IPS-18a (cell line): ENCODE data around the gene ACADM.
"Not testable (repeated sequence)": the region's sequence is repeated elsewhere in the genome, so short reads cannot be mapped to it uniquely, and the experiment has no call there.

Experiments used
- H3K27ac ChIP-seq: one replicate; pipeline ENCODE4 v1.5.1; 2013; ENCODE audit warnings: low read length
- H3K27me3 ChIP-seq: one replicate; pipeline ENCODE4 v1.6.1; 2013; ENCODE audit warnings: mild to moderate bottlenecking, low read length; ENCODE audit not compliant: control insufficient read depth, insufficient read depth
- H3K36me3 ChIP-seq: one replicate; pipeline ENCODE4 v1.6.1; 2013; ENCODE audit warnings: low read depth, low read length; ENCODE audit not compliant: control insufficient read depth
- H3K4me1 ChIP-seq: one replicate; pipeline ENCODE4 v1.6.1; 2013; ENCODE audit warnings: low read depth, low read length; ENCODE audit not compliant: control insufficient read depth
- H3K4me3 ChIP-seq: one replicate; pipeline ENCODE4 v1.5.1; 2013; ENCODE audit warnings: low read length
- H3K9ac ChIP-seq: one replicate; pipeline ENCODE4 v1.6.1; 2013; ENCODE audit warnings: mild to moderate bottlenecking, low read length, moderate library complexity
- H3K9me3 ChIP-seq: one replicate; pipeline ENCODE4 v1.6.1; 2013; ENCODE audit warnings: low read depth, low read length; ENCODE audit not compliant: control insufficient read depth

Gene ACADM

DNA sequence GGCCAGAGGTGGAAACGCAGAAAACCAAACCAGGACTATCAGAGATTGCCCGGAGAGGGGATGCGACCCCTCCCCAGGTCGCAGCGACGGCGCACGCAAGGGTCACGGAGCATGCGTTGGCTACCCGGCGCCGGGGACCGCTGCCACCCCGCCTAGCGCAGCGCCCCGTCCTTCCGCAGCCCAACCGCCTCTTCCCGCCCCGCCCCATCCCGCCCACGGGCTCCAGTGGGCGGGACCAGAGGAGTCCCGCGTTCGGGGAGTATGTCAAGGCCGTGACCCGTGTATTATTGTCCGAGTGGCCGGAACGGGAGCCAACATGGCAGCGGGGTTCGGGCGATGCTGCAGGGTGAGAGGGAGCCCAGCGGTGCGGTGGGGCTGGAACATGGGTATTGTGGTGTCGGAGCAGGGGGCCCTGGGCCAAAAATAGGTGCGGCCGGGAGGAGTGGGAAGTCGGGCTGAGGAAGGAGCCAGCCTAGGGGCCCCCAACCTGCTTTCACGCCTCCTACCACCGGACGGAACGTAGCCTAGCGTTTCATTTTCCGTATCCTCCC lies at the start of gene ACADM:
Gene ACADM (plus strand): TSS at position 238 of the 551 bp plus-strand sequence. CDS start 79 bp downstream, at position 317.
- H3K27me3 ChIP-seq: no peaks in the 10 kb centered on the region
- peak within 1 kb of the TSS; percentile 51 for H3K27ac ChIP-seq
- H3K4me3 ChIP-seq: peak within 1 kb of the TSS; percentile 89

DNA sequence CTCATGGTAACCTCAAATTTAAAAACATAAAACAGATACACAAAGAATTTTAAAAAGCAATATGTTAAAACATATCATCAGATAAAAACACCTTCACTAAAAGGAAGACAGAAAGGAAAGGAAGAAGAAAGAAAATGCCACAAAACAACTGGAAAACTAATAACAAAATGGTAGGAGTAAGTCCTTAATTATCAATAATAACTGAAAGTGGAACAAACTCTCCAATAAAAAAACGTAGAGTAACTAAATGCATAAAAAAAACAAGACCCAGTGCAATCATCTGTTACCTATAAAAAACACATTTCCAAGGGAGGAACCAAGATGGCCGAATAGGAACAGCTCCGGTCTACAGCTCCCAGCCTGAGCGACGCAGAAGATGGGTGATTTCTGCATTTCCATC lies 47.1 kb upstream of the ACADM start:
- Histone ChIP-seq H3K27ac (no peak overlapping the region), H3K27me3 (no peaks in the 10 kb centered on the region), H3K4me1 (peaks cover 5% of the 10 kb centered on the region), H3K9ac (no peak overlapping the region), H3K4me3 (peak overlapping the region; percentile 59), H3K36me3 (no peaks in the 10 kb centered on the region), H3K9me3 (no peaks in the 10 kb centered on the region)

More for the DNA sequence above, at the start of gene ACADM:
- Histone ChIP-seq H3K36me3 (no peaks in the 10 kb centered on the region), H3K9ac (peak within 1 kb of the TSS; percentile 67), H3K9me3 (no peaks in the 10 kb centered on the region), H3K4me1 (peaks cover 18% of the 10 kb centered on the region)

DNA sequence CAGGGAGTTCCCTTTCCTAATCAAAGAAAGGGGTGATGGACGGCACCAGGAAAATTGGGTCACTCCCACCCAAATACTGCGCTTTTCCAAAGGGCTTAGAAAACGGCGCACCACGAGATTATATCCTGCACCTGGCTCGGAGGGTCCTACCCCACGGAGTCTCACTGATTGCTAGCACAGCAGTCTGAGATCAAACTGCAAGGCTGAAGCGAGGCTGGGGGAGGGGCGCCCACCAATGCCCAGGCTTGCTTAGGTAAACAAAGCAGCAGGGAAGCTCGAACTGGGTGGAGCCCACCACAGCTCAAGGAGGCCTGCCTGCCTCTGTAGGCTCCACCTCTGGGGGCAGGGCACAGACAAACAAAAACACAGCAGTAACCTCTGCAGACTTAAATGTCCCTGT lies 46.5 kb upstream of the ACADM start:
- H3K9ac ChIP-seq: not testable (repeated sequence)

DNA sequence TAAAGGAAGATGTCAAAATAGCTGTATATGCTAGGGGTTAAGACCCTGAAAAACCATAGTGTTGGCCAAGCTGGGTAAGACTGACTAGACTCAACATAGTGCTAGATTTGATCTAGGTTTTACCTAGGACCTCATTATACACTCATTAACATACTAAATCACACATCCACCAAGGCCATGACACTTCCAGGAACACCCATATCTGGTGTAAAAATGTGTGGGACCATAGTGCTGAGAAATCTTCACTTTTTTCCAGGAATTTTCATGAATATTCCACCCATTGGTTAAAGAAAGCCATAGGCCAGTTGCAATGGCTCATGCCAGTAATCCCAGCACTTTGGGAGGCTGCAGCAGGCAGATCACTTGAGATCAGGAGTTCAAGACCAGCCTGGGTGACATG lies 34.0 kb upstream of the ACADM start:
- H3K4me3 ChIP-seq: no peak overlapping the region
- no peak overlapping the region for H3K27ac ChIP-seq
- no peaks in the 10 kb centered on the region for H3K4me1 ChIP-seq
- no peaks in the 10 kb centered on the region for H3K27me3 ChIP-seq
- no peak overlapping the region for H3K9ac ChIP-seq
- H3K36me3 ChIP-seq: no peaks in the 10 kb centered on the region
- no peaks in the 10 kb centered on the region for H3K9me3 ChIP-seq

More for the DNA sequence above, 46.5 kb upstream of the ACADM start:
- not testable (repeated sequence) for H3K4me1 ChIP-seq, H3K36me3 ChIP-seq, H3K27ac ChIP-seq, H3K27me3 ChIP-seq, H3K9me3 ChIP-seq
- H3K4me3 ChIP-seq: peak overlapping the region; percentile 59

DNA sequence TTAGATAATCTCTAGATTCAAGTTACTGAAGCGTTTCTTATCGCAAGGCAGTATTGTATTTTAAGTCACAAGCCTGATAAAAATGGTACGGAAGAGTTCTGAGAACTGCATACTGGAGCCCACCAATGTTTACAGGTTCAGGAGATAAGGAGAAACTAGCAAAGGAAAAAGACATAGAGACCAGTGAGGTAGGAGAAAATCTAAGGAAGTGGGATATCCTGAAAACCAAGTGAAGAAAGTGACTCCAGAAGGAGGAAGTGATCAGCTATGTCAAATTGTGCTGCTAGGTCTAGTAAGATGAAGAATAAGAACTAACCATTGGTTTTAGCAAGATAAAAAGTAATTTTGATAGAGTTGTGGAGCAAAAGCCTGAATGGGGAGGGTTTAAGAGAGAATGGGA lies 31.0 kb upstream of the ACADM start:
- no peaks in the 10 kb centered on the region for H3K4me1 ChIP-seq
- no peak overlapping the region for H3K27ac ChIP-seq
- no peaks in the 10 kb centered on the region for H3K36me3 ChIP-seq
- no peak overlapping the region for H3K9ac ChIP-seq
- H3K27me3 ChIP-seq: no peaks in the 10 kb centered on the region
- H3K9me3 ChIP-seq: no peaks in the 10 kb centered on the region
- H3K4me3 ChIP-seq: no peak overlapping the region

DNA sequence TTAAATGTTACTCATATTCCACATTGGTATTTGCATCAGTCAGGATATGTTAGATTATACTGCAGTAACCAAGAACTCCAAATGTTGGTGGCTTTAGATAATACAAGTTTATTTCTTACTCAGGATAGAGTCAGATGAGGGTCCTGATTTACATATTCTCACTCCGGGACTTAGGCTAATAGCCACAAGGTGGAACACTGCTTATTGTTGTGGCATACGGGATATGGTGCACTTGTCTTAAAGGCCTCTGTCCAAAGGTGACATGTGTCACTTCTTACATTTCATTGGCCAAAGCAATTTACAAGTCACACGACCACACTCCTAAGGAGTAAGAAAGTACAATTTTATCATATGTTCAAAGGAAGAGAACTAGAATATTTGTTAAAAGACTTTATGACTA lies 28.5 kb upstream of the ACADM start:
- Histone ChIP-seq H3K9ac (no peak overlapping the region), H3K27me3 (no peaks in the 10 kb centered on the region), H3K27ac (no peak overlapping the region), H3K9me3 (no peaks in the 10 kb centered on the region), H3K36me3 (no peaks in the 10 kb centered on the region), H3K4me3 (no peak overlapping the region), H3K4me1 (no peaks in the 10 kb centered on the region)

DNA sequence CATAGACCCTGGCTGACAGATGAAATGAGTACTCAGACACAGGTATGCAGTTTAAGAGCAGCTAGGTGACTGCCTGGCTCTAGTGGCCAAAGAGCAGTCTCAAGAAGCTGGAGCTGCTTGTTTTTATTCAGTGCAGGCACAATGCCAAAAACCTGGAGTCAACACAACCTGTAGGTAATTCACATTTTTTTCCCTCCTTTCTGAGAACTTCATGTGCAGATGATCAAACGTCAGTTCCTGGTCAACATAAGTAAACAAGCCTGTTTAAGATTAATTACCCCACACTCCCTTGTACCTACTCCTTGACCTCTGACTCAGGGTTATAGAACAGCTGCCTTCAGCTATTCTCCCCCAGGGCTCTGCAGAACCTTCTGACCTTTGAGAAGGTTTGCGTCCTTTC lies 17.3 kb upstream of the ACADM start:
- Histone ChIP-seq H3K4me1 (no peaks in the 10 kb centered on the region), H3K9me3 (no peaks in the 10 kb centered on the region), H3K4me3 (no peak overlapping the region), H3K27ac (no peak overlapping the region), H3K36me3 (no peaks in the 10 kb centered on the region), H3K27me3 (no peaks in the 10 kb centered on the region), H3K9ac (no peak overlapping the region)

DNA sequence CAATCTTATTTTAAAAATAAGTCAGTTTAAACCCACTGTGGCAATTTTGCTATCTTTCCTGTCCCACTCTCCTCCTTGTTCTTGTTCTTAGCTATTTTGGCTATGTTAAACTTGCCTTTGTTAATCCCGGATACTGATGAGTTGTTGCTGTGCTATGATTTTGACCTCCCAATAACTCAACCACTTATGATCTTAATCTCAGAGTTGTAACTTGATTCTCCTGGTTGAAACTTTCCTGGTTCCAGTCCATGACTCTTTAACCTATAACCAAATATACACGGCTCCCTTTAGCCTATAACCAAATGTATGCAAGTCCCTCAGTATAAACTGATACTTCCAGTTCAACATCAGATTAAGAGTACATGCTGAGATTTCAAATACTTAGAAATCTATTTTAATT lies 15.6 kb upstream of the ACADM start:
- Histone ChIP-seq H3K4me1 (no peaks in the 10 kb centered on the region), H3K27ac (no peak overlapping the region)

DNA sequence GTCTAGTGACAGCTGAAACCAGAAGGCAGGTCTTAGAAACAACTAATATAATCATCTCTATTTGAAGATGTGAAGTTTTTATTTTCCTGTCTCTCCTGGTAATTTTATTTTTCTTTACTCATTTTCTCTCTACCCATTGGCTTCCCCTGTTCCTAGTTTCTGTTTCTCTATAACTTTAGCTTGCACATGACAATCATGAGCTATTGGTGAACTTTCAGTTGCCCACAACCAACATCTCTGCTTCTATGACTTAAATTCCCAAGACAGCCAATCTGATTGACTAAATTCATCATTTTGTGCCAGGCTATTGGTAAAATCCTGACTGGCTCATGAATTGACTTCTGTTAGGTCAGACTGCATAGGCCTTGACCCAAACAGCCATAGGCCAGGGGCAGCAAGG lies 13.7 kb upstream of the ACADM start:
- no peaks in the 10 kb centered on the region for H3K9me3 ChIP-seq

More for the DNA sequence above, 15.6 kb upstream of the ACADM start:
- no peak overlapping the region for H3K9ac ChIP-seq
- H3K36me3 ChIP-seq: no peaks in the 10 kb centered on the region
- H3K9me3 ChIP-seq: no peaks in the 10 kb centered on the region
- no peak overlapping the region for H3K4me3 ChIP-seq
- no peaks in the 10 kb centered on the region for H3K27me3 ChIP-seq

DNA sequence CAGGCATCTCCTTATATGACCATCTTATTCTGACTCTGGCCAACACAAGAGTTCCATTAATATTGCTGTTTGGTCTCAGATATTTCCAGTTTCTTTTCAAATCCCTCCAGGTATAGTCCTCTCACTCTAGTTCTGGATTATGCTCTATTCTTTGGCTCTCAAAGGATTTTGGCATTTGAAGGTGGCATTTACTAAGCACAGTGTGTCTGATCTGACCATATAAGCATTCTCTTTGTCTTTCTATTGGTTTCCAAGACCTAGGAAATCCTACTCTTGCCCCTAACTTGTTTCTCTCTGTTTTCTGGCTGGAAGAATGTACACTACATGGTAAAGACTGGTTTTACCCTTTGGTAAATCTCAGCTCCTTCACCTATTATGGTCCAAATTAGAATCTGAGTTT lies 12.7 kb upstream of the ACADM start:
- no peaks in the 10 kb centered on the region for H3K4me1 ChIP-seq
- H3K9ac ChIP-seq: no peak overlapping the region
- H3K9me3 ChIP-seq: no peaks in the 10 kb centered on the region
- no peak overlapping the region for H3K27ac ChIP-seq
- H3K4me3 ChIP-seq: no peak overlapping the region
- H3K27me3 ChIP-seq: no peaks in the 10 kb centered on the region
- no peaks in the 10 kb centered on the region for H3K36me3 ChIP-seq

More for the DNA sequence above, 13.7 kb upstream of the ACADM start:
- H3K27ac ChIP-seq: no peak overlapping the region
- H3K36me3 ChIP-seq: no peaks in the 10 kb centered on the region
- no peak overlapping the region for H3K4me3 ChIP-seq
- H3K4me1 ChIP-seq: no peaks in the 10 kb centered on the region
- H3K27me3 ChIP-seq: no peaks in the 10 kb centered on the region
- H3K9ac ChIP-seq: no peak overlapping the region

DNA sequence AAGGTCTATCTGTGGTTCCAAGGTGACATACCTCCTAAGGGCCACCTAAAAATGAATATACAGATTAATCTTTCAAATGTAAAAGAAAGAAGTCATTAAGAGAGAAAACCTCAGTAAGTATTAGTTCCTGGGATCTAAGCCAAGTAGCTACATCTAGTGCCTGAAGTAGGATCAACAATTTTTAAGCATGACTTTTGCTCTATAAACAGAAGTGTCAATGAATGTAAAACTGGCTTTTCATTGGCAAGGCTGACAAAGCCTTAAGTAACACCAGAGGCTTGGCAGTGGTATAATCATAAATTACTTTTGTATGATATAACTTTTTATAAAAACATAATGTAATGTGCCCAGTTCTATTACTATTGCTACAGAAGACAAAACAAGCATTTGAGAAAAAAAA lies 12.2 kb upstream of the ACADM start:
- no peak overlapping the region for H3K9ac ChIP-seq
- H3K27me3 ChIP-seq: no peaks in the 10 kb centered on the region
- H3K9me3 ChIP-seq: no peaks in the 10 kb centered on the region
- H3K36me3 ChIP-seq: no peaks in the 10 kb centered on the region
- H3K4me1 ChIP-seq: no peaks in the 10 kb centered on the region
- no peak overlapping the region for H3K27ac ChIP-seq
- no peak overlapping the region for H3K4me3 ChIP-seq

DNA sequence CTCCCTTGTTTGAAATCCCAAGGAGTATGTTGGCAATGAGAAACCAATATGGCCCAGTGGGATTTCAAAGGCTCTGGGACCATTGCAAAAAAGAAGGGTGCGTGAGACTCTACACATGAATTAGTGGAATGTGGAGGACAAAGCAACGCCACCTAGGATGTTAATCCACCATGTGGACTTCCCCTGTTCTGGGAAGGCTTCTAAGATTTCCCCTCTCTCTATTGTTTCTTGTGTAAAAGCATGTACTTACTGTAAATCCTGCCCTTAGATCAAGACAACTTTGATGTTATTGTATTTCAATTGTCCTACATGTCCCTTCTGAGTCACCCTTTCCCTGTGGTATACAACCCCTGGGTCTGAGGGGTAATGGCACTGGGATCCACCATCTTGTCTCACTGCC lies 4.7 kb upstream of the ACADM start:
- peaks cover 12% of the 10 kb centered on the region for H3K4me1 ChIP-seq
- H3K36me3 ChIP-seq: no peaks in the 10 kb centered on the region
- H3K27me3 ChIP-seq: no peaks in the 10 kb centered on the region
- H3K9me3 ChIP-seq: no peaks in the 10 kb centered on the region
- H3K27ac ChIP-seq: no peak overlapping the region
- no peak overlapping the region for H3K4me3 ChIP-seq
- H3K9ac ChIP-seq: no peak overlapping the region
